GM21576 (cell line): Measurements from ENCODE around the gene MECR.

Experiments
- ATAC-seq: cut with Tn5 transposase; IDR thresholded peaks from one replicate; pipeline ENCODE4 v1.9.1; 2021; ENCODE audit warnings: mild to moderate bottlenecking, moderate library complexity; ENCODE audit not compliant: unreplicated experiment

MECR gene

GRCh38 chr1:29202584-29203340 lies 28.0 kb downstream of the MECR start:
- ATAC-seq: peak; percentile 68

- ATAC-seq: no peak
Measured at GRCh38 chr1:29202053-29202452, 28.7 kb downstream of the MECR start.

GRCh38 chr1:29201595-29202051 lies 29.1 kb downstream of the MECR start:
- no peak for ATAC-seq

- ATAC-seq: no peak
Measured at GRCh38 chr1:29200906-29201594, 29.7 kb downstream of the MECR start.

GRCh38 chr1:29197993-29198392 lies 32.7 kb downstream of the MECR start:
- ATAC-seq: no peak

- no peak for ATAC-seq
Measured at GRCh38 chr1:29197590-29197924, 33.2 kb downstream of the MECR start.

GRCh38 chr1:29196863-29197589 lies 33.7 kb downstream of the MECR start:
- no peak for ATAC-seq

- ATAC-seq: no peak
Measured at GRCh38 chr1:29195881-29196291, 34.8 kb downstream of the MECR start.

GRCh38 chr1:29193879-29194455 lies 36.8 kb downstream of the MECR start:
- ATAC-seq: no peak

- ATAC-seq: no peak
Measured at GRCh38 chr1:29190718-29191117, 40.0 kb downstream of the MECR start.

GRCh38 chr1:29186707-29187106 lies 44.0 kb downstream of the MECR start:
- ATAC-seq: no peak

GRCh38 chr1:29186252-29186651 lies 44.5 kb downstream of the MECR start:
- ATAC-seq: no peak

GRCh38 chr1:29183287-29183686 lies 47.4 kb downstream of the MECR start:
- no peak for ATAC-seq

- ATAC-seq: peak; percentile 82
Measured at GRCh38 chr1:29181413-29182225, 49.1 kb downstream of the MECR start, which contains the start of gene SRSF4. SRSF4 (minus strand) TSS chr1:29181900; CDS start chr1:29181752, 148 bp downstream.

- peak; percentile 3 for ATAC-seq
Measured at GRCh38 chr1:29180497-29181412, 50.0 kb downstream of the MECR start.

GRCh38 chr1:29179641-29180184 lies 51.0 kb downstream of the MECR start:
- ATAC-seq: no peak

GRCh38 chr1:29177022-29177705 lies 53.6 kb downstream of the MECR start:
- no peak for ATAC-seq

- no peak for ATAC-seq
Measured at GRCh38 chr1:29176576-29176975, 54.2 kb downstream of the MECR start.
